Measurements from ENCODE around the gene SMIM38.

DNA sequence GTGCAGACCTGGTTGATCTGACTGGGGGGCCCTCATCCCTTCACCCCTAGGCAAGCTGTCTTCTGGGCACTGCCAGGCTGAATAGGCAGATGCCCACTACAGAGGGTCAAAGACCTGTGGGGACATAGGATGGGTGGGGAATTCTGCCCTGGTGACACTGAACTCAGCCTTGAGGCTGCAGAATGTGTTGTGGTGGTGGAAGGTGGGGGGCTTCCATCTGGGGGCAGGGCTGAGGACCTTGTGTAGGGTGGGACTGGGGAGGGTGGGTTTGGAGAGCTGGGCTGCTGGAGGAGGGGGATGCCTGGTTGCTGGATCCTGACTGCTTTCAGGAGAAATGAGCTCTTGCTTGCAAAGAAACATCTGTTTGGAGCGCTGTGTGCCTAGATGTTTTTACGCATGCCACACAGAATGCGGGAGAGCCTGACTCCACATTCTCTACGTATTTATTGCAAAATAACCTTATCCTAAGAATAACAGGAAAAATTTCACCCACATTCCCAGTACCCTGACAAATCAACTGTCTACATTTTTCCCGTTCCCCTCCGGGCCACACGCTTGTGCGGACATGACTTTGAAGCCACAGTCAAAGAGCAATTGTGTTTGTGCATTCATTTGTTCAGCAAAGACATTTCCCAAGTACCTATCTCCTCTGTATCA lies 18.3 kb downstream of the SMIM38 start:
- TF ChIP-seq, protein P1, sequence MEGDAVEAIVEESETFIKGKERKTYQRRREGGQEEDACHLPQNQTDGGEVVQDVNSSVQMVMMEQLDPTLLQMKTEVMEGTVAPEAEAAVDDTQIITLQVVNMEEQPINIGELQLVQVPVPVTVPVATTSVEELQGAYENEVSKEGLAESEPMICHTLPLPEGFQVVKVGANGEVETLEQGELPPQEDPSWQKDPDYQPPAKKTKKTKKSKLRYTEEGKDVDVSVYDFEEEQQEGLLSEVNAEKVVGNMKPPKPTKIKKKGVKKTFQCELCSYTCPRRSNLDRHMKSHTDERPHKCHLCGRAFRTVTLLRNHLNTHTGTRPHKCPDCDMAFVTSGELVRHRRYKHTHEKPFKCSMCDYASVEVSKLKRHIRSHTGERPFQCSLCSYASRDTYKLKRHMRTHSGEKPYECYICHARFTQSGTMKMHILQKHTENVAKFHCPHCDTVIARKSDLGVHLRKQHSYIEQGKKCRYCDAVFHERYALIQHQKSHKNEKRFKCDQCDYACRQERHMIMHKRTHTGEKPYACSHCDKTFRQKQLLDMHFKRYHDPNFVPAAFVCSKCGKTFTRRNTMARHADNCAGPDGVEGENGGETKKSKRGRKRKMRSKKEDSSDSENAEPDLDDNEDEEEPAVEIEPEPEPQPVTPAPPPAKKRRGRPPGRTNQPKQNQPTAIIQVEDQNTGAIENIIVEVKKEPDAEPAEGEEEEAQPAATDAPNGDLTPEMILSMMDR (IDR thresholded peaks at IDR 0.05): no peak
- TF ChIP-seq POLR2A (IDR thresholded peaks at IDR 0.05): no peak
